Panc1 (cell line): ENCODE measurements around the gene RNF145.

Experiments
- CTCF ChIP-seq: fragments of 450-650 bp; IDR thresholded peaks from 2 replicates; pipeline ENCODE4 v1.5.1; 2017; ENCODE audit warnings: mild to moderate bottlenecking
- POLR2AphosphoS5 ChIP-seq: IDR thresholded peaks from 2 replicates; pipeline ENCODE4 v1.6.1; 2012; ENCODE audit warnings: mild to moderate bottlenecking, low read depth, low read length, moderate library complexity
- REST ChIP-seq, 2 experiments: IDR thresholded peaks; 2 replicates each; pipeline ENCODE4 v1.6.1; 2011 to 2012; ENCODE audit warnings: low read depth in 2 of 2, control low read depth in 1 of 2, low read length in 1 of 2, mild to moderate bottlenecking in 1 of 2, moderate library complexity in 1 of 2; ENCODE audit not compliant: insufficient read depth in 1 of 2
- SIN3A ChIP-seq: IDR thresholded peaks from 2 replicates; pipeline ENCODE4 v1.6.1; 2012; ENCODE audit warnings: low read depth, mild to moderate bottlenecking, low read length, moderate library complexity, borderline replicate concordance; ENCODE audit not compliant: insufficient read depth
- TCF7L2 ChIP-seq: IDR thresholded peaks from 2 replicates; pipeline ENCODE4 v1.6.1; 2011; ENCODE audit warnings: mild to moderate bottlenecking, low read depth, low read length, inconsistent platforms

GRCh38 chr5:159210846-159211245, 1.5 kb upstream of the RNF145 start:
- TF ChIP-seq REST (IDR thresholded peaks at IDR 0.05; ENCODE audit: insufficient read depth in 1 of 2, low read depth in 2 of 2, low read length in 1 of 2) (no peak), CTCF (no peak), POLR2AphosphoS5 (no peak), TCF7L2 (no peak), SIN3A (no peak)
